ENCODE data around the gene RPTOR. TPM values are rescaled to one million over a fixed set of nuclear protein-coding genes. Genes with fewer than 3 reads are reported as not detected.

Gene RPTOR
- total and polyA plus RNA-seq, 10 of the 15 experiments (the other 5 are each of a cell fraction or from before 2014, with no cell fraction given) = 0.18 to 32.1 (median 7.8) TPM

GRCh38 chr17:80850817-80851216 lies 306.2 kb downstream of the RPTOR start:
- in situ Hi-C loops (cut with MboI) = no loop called here
- TF ChIP-seq MYB (IDR thresholded peaks at IDR 0.05; ENCODE audit: borderline replicate concordance, low read depth, low read length) (no peak), CHD1 (IDR thresholded peaks at IDR 0.05; ENCODE audit: low read depth, low read length) (no peak), MAX (IDR thresholded peaks at IDR 0.05; ENCODE audit: low read depth, low read length) (no peak), RB1 (IDR thresholded peaks at IDR 0.05; ENCODE audit: borderline replicate concordance) (no peak), ZNF207 (IDR thresholded peaks at IDR 0.05; ENCODE audit: borderline replicate concordance) (no peak), ZNF217 (IDR thresholded peaks at IDR 0.05) (no peak), ESRRA (IDR thresholded peaks at IDR 0.05; ENCODE audit: low read length) (no peak), SMAD1 (IDR thresholded peaks at IDR 0.05; ENCODE audit: low read depth, partially characterized antibody) (no peak), BHLHE40 (IDR thresholded peaks at IDR 0.05; ENCODE audit: borderline replicate concordance in 1 of 2, low read depth in 2 of 2, low read length in 1 of 2) (no peak), HDGF (IDR thresholded peaks at IDR 0.05) (no peak), FOXK2 (IDR thresholded peaks at IDR 0.05) (no peak), NR2F1 (conservative IDR thresholded peaks at IDR 0.05) (no peak), FOS (IDR thresholded peaks at IDR 0.05; ENCODE audit: borderline replicate concordance, extremely low read depth, insufficient read length) (no peak)
- ChIA-PET CTCF (no interaction called here), RAD21 (ENCODE audit: unreplicated experiment) (interaction anchor here (0.7 kb wide), 1 partner anchor 113 kb away, joined by 3 read pairs; no protein-coding TSS in a partner anchor), POLR2A (no interaction called here), SMC1A (ENCODE audit: uncharacterized antibody, unreplicated experiment) (no interaction called here)
- H3K4me2 ChIP-seq (ENCODE audit: control insufficient read depth, insufficient read depth) = no peak overlapping the region
- WGBS (ENCODE audit: insufficient coverage, insufficient replicate concordance, low lambda C conversion rate, missing lambda C conversion rate) = 75% methylated on average over 6 of the region's 6 CpGs
- no peaks in the 10 kb centered on the region for H3K27me3 ChIP-seq (replicated peaks in 1 of 2; ENCODE audit: control insufficient read depth in 2 of 2, insufficient read depth in 2 of 2, low read length in 1 of 2)
- H3K4me1 ChIP-seq (ENCODE audit: control insufficient read depth, insufficient read depth, low read length) = peaks cover 21% of the 10 kb centered on the region
- FAIRE-seq (no peak), DNase-seq (ENCODE audit: low read depth, low spot score) (no peak), ATAC-seq (no peak)
- H2AFZ ChIP-seq (ENCODE audit: control insufficient read depth, low read depth, low read length) = no peak overlapping the region
- BruUV-seq (replicated peaks) = no TSS peak
- intact Hi-C loops (cut with micrococcal nuclease; ENCODE audit: unreplicated experiment) = no loop called here
- no peak overlapping the region for H3K4me3 ChIP-seq
- H3K79me2 ChIP-seq (ENCODE audit: control insufficient read depth, insufficient read depth, low read length) = no peaks in the 10 kb centered on the region
- H3K36me3 ChIP-seq (ENCODE audit: control insufficient read depth in 2 of 2, insufficient read depth in 2 of 2, low read length in 1 of 2) = peaks cover 0 to 3% of the 10 kb centered on the region in 2 experiments; a peak in 3 of 4 replicates
- no peaks in the 10 kb centered on the region for H3K9me3 ChIP-seq (replicated peaks; ENCODE audit: control insufficient read depth, insufficient read depth, low read length)
- no peak overlapping the region for H3K27ac ChIP-seq (ENCODE audit: control insufficient read depth, insufficient read depth)
- no peaks in the 10 kb centered on the region for H4K20me1 ChIP-seq (ENCODE audit: control insufficient read depth, insufficient read depth)
- H3K9ac ChIP-seq (ENCODE audit: control insufficient read depth, insufficient read depth, low read length) = no peak overlapping the region
